Left cardiac atrium (tissue), 4 donors: ENCODE measurements around the gene BLM. TPM values are rescaled to one million over a fixed set of nuclear protein-coding genes. Genes with fewer than 3 reads are reported as not detected.
"Not testable (repeated sequence)": the region's sequence is repeated elsewhere in the genome, so short reads cannot be mapped to it uniquely, and the experiment has no call there.

Source experiments
- ATAC-seq, 2 donors: fragments of 200-7000 bp; cut with Tn5 transposase; one replicate each; pipeline ENCODE4 v1.9.1; 2020; ENCODE audit warnings: mild to moderate bottlenecking in 2 of 2, moderate library complexity in 2 of 2
- DNase-seq: peaks from one replicate; pipeline ENCODE4 v3.0.0-alpha.2; 2020
- intact Hi-C, 2 donors: fragments of 100-400 bp; cut with DNase I; formaldehyde crosslinking; loops; one replicate each; pipeline versions ENCODE4 v1.14.1 to v1.15.1; 2022 to 2023
- total RNA-seq, 2 donors: library from RNA; stranded (reverse); fragmentation: NEBNext Ultra II Directional; extraction: Animal tissue kit (Norgen Biotek cat#: 25700); gene quantifications; one replicate each; pipeline ENCODE4 v1.2.1, GENCODE V29; 2021
- donor health status: DM: no; HTN: yes; CAD: no.
- donor health status: DM: no; HTN: yes; CAD: no; lungs with severe emphysema.
- donor health status: DM: yes; HTN: yes; CAD: no.
- donor health status: Dilated cardiomyopathy.

Gene BLM
- total RNA-seq, 2 donors from 2014 or later: 13.8 to 14.9 TPM

GRCh38 chr15:90713081-90713480 is 4.1 kb upstream of the BLM start:
- intact Hi-C loops: no loop called here
- DNase-seq (no peak), ATAC-seq (no peak)

DNA sequence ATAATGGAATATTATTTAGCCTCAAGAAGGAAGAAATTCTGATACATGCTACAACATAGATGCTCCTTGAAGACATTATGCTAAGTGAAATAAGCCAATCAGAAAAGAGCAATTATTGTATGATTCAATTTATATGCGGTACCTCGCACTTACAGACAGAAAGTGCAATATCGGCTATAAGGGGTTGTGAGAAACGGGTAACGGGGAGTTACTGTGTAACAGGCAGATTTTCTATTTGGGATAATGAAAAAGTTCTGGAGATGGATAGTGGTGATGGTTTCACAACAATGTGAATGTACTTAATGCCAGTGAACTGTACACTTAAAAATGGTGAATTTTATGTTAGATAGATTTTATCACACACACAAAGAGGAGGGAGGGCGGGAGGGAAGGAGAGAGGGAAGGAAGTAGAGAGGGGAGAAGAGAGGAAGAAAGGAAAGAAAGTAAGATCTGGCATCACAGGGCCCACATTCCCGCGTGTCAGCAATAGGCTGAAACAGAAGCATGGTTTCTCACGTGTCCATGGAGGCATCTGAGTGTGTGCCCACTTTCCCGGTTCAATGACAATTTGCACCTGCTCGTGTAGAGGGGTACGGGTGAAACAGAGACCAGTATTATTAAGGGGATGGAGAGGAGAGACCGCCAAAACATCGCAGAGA is 700 bp upstream of the BLM start:
- peak in 1 of 2 donors; percentile 8 for ATAC-seq
- intact Hi-C loops: loop anchor here in 1 of 2 donors (5.0 kb wide), 1 partner anchor 166 kb away; the partner anchor contains the start of gene FES
- DNase-seq: no peak

- intact Hi-C loops: loop anchor here in 1 of 2 donors (5.0 kb wide), 1 partner anchor 164 kb away; the partner anchor contains the start of gene FES
- ATAC-seq (no peak), DNase-seq (no peak)
These were observed 1.1 kb downstream of the BLM start for GRCh38 chr15:90718232-90718631.

GRCh38 chr15:90720131-90720530 is 3.0 kb downstream of the BLM start:
- intact Hi-C loops: no loop called here
- DNase-seq: no peak
- no peak for ATAC-seq

DNA sequence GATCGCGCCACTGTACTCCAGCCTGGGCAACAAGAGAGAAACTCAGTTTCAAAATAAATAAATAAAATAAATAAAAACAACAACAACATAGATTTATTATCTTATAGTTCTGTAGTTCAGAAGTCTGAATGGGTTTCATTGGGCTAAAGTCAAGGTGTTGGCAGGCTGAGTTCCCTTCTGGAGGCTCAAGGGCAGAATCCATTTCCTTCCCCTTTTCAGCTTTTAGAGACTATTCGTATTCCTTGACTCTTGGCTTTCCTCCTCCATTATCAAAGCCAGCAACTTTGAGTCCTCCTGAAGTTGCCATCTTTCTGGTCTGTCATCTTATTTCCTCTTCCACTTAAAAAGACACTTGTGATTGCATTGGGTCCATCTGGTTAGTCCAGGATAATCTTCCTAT is 12.1 kb downstream of the BLM start:
- ATAC-seq (no peak), DNase-seq (no peak)
- intact Hi-C loops: no loop called here

DNA sequence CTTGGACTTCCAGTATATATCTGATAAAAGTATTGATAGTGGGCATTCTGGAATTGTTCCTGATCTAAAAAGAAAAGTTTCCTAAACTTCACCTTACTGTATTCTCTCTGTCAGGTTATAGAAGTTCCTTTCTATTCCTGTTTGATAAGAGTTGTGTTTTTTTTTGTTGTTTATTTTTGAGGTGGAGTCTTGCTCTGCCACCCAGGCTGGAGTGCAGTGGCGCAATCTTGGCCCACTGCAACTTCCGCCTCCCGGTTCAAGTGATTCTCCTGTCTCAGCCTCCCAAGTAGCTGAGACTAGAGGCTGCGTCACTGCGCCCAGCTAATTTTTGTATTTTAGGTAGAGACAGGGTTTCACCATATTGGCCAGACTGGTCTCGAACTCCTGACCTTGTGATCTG is 13.1 kb downstream of the BLM start:
- no peak for ATAC-seq
- no peak for DNase-seq
- intact Hi-C loops: no loop called here

DNA sequence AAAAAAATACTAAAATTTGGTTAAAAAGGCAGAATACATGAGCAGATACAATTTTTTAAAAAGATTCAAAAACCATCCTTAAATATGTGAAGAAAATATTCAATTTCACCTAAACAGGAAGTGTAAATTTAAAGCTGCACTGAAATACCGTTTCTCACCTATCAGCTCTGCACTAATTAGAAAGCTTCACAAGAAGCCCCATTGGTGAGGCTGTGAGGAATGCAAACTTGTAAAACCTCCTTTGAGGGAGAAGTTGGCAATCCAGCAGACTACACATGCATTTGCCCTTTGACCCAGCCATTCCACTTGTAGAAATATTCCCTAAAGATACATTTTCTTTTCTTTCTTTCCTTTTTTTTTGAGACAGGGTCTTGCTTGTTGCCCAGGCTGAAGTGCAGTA is 18.8 kb downstream of the BLM start:
- ATAC-seq (no peak), DNase-seq (no peak)
- intact Hi-C loops: no loop called here

- not testable (repeated sequence) for DNase-seq, ATAC-seq
These were observed 23.4 kb downstream of the BLM start for GRCh38 chr15:90740545-90740944.

GRCh38 chr15:90742087-90742486 is 24.9 kb downstream of the BLM start:
- DNase-seq (no peak), ATAC-seq (no peak)
- intact Hi-C loops: no loop called here

More at GRCh38 chr15:90740545-90740944, 23.4 kb downstream of the BLM start:
- intact Hi-C loops: not testable (repeated sequence)

DNA sequence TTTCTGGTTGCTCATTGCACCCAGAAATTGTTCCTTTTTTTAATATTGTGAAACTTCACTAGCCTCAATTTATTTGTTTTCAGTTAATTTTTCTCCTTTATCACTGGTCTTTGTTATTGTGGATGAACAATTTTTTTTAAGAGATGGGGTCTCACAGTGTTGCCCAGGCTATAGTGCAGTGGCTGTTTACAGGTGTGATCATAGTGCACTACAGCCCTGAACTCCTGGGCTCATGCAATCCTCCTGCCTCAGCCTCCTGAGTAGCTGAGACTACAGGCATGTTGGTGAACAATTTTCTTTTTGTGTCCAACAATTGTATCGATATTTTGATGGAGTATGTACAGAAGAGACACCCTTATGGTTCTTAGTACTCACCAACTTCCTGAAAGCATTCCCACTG is 26.3 kb downstream of the BLM start:
- ATAC-seq: no peak
- DNase-seq: no peak
- intact Hi-C loops: no loop called here

DNA sequence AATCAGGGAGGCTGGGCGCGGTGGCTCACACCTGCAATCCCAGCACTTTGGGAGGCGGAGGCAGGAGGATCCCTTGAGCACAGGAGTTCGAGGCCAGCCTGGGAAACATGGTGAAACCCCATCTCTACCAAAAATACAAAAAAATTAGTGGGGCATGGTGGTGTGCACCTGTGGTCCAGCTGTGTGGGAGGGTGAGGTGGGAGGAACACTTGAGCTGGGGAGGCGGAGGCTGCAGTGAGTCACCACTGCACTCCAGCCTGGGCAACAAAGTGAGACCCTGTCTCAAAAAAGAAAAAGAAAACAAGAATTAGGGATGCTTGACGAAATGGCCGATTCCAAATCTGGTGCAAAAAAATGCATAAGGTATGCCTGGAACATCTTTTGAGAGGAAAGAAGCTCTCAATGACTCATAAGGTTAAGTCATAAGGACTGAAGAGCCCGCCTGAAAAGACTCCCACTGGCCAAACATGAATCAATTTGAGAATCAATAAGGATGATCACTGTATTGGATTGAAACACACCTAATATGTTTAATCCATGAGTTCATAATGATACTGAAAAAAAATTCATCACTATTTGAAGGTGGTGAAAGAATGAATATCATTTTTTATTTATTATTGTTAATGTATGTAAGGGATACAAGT is 27.7 kb downstream of the BLM start:
- DNase-seq (no peak), ATAC-seq (no peak)
- intact Hi-C loops: no loop called here

GRCh38 chr15:90749754-90750153 is 32.6 kb downstream of the BLM start:
- no peak for ATAC-seq
- DNase-seq: no peak
- intact Hi-C loops: no loop called here

DNA sequence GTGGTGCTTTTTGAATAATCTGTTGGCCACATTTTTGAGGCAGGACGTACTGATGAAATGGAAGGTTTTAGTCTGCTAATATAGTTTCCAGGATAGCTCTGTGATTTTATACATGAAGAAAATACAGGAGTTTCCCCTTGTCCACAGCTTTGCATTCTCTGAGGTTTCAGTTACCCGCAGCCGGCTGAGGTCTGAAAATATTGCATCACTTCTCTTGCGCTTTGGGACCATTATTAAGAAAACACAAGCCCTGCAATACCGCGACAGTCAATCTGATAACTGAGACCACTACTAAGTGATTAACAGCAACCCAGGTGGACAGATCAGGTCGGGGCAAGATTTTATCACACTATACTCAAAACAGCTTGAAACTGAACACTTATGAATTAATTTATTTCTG is 33.0 kb downstream of the BLM start:
- ATAC-seq: no peak
- intact Hi-C loops: no loop called here

GRCh38 chr15:90751300-90751825 is 34.2 kb downstream of the BLM start:
- no peak for ATAC-seq
- DNase-seq: no peak
- intact Hi-C loops: no loop called here

More for the DNA sequence above, 33.0 kb downstream of the BLM start:
- DNase-seq: no peak

DNA sequence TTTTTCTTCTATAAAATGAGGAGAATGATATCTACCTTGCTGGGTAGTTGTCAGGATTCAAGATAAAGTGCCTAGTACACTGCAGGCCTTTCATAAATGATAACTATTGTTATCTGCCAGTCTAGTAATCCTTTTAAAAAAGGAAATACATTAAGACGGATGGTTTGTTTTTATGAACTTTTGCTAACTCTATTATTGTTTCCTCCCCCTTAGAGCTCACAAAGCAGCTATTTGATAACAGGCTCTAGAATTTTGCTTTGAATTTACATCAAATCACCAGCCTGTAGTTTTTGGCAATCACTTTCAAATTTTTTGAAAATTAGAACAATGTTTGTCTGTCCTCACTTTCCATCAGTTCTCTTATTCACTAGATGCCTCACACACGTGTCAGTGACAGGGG is 39.8 kb downstream of the BLM start:
- ATAC-seq (no peak), DNase-seq (no peak)
- intact Hi-C loops: no loop called here

- DNase-seq (no peak), ATAC-seq (peak in 1 of 2 donors; percentile 25)
- intact Hi-C loops: no loop called here
These were observed 40.3 kb downstream of the BLM start for GRCh38 chr15:90757461-90757860.

- DNase-seq (no peak), ATAC-seq (no peak)
- intact Hi-C loops: no loop called here
These were observed 43.6 kb downstream of the BLM start for GRCh38 chr15:90760661-90761232.

GRCh38 chr15:90761629-90762028 is 44.5 kb downstream of the BLM start:
- intact Hi-C loops: no loop called here
- DNase-seq (no peak), ATAC-seq (peak; percentile 9 to 16)

DNA sequence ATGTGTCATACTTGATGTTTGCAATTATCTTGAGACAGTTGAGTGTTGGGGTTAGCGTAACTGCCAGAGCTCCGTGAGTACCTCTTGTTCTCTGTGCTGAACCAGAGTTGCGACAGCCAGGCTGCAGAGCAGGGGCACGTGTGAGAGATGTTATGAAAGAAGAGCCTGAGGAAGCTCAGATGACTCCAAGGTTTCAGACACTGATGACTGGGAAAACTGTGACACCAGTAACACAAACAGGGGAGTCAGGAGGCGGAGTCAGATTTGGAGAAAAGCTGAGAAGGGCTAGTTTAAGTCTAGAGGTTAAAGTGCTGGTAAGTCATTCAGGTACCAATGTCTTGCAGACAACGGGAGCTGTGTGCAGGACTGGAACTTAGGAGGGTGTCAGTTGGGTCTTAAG is 45.0 kb downstream of the BLM start:
- intact Hi-C loops: no loop called here
- ATAC-seq: peak; percentile 96 to 97

DNA sequence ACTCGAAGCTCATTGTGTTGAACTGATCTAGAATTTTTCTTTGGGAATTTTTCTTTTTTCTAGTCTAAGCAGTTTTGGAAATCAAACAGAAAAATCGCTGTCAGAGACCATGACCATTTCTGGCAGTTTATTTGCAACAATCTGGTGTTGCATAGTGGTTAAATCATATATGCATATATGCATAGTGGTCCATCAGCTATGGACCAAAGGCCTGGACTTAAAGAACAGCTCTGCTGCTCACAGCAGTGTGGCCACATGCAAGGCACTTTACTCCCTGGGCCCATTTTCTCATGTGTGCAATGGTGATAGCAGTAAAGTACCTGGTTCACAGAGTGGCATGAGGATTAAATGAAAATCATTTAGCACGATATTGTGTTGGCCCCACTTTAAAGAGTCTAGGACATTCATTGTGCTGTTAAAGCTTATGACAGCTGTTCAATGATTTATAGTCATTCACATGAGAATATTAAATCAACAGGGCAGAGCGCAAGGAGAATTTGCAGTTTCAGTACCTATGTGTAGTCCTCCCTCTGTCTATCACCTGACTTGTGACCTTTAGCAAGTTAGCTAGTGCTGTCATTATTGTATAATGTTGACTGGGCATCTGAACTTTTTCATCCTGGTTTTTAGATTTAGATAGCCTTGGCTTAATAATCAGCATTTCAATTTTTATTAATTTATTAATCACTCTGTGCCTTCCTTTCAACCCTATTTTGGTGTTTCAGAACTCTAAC is 46.4 kb downstream of the BLM start:
- ATAC-seq (no peak), DNase-seq (no peak)
- intact Hi-C loops: no loop called here

More for the DNA sequence above, 45.0 kb downstream of the BLM start:
- DNase-seq: peak; percentile 75
